ENCODE data around the gene CREG1.

CREG1 gene

GRCh38 chr1:167543199-167543990 lies 10.2 kb downstream of the CREG1 start:
- no peaks in the 10 kb centered on the region for H3K4me1 ChIP-seq (ENCODE audit: control insufficient read depth, low read depth, low read length)
- no peaks in the 10 kb centered on the region for H3K9me3 ChIP-seq (ENCODE audit: control insufficient read depth, low read depth, low read length)
- no peaks in the 10 kb centered on the region for H3K27me3 ChIP-seq (ENCODE audit: control insufficient read depth, insufficient read depth, low read length)
- H3K9ac ChIP-seq (ENCODE audit: low read length) = no peak overlapping the region
- H3K4me3 ChIP-seq (ENCODE audit: low read length) = no peak overlapping the region
- H3K36me3 ChIP-seq (ENCODE audit: control insufficient read depth, low read depth, low read length) = no peaks in the 10 kb centered on the region
- no peak overlapping the region for H3K27ac ChIP-seq (ENCODE audit: low read length)

- Histone ChIP-seq H3K9me3 (ENCODE audit: control insufficient read depth, low read depth, low read length) (no peaks in the 10 kb centered on the region), H3K27me3 (ENCODE audit: control insufficient read depth, insufficient read depth, low read length) (no peaks in the 10 kb centered on the region), H3K36me3 (ENCODE audit: control insufficient read depth, low read depth, low read length) (no peaks in the 10 kb centered on the region), H3K27ac (ENCODE audit: low read length) (no peak overlapping the region), H3K9ac (ENCODE audit: low read length) (no peak overlapping the region), H3K4me3 (ENCODE audit: low read length) (no peak overlapping the region), H3K4me1 (ENCODE audit: control insufficient read depth, low read depth, low read length) (no peaks in the 10 kb centered on the region)
Measured at GRCh38 chr1:167542109-167543032, 11.2 kb downstream of the CREG1 start.

- Histone ChIP-seq H3K4me3 (ENCODE audit: low read length) (no peak overlapping the region), H3K27ac (ENCODE audit: low read length) (no peak overlapping the region)
Measured at GRCh38 chr1:167541610-167542009, 12.0 kb downstream of the CREG1 start.

DNA sequence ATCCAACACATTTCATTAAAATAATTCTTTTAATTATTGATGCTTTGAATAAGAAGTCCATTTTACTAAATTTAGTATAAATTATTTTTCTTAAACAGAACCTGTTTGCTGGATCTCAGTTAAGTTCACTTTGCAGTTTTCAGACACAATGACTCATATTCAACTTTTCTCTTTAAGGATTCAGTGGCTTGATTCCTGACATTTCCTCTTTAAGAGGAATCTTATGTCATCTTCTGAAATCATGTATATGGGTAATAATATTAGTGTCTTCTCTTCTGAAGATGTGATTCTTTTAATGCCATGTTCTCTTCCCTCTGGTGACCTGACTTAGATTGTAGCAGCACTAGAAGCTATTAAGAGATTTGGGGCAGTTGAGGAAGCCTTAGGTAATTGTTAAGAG lies 12.6 kb downstream of the CREG1 start:
- no peaks in the 10 kb centered on the region for H3K27me3 ChIP-seq (ENCODE audit: control insufficient read depth, insufficient read depth, low read length)
- no peak overlapping the region for H3K27ac ChIP-seq (ENCODE audit: low read length)
- H3K4me3 ChIP-seq (ENCODE audit: low read length) = no peak overlapping the region
- no peaks in the 10 kb centered on the region for H3K9me3 ChIP-seq (ENCODE audit: control insufficient read depth, low read depth, low read length)
- H3K4me1 ChIP-seq (ENCODE audit: control insufficient read depth, low read depth, low read length) = no peaks in the 10 kb centered on the region
- H3K9ac ChIP-seq (ENCODE audit: low read length) = no peak overlapping the region
- no peaks in the 10 kb centered on the region for H3K36me3 ChIP-seq (ENCODE audit: control insufficient read depth, low read depth, low read length)

More at GRCh38 chr1:167541610-167542009, 12.0 kb downstream of the CREG1 start:
- Histone ChIP-seq H3K4me1 (ENCODE audit: control insufficient read depth, low read depth, low read length) (no peaks in the 10 kb centered on the region), H3K9ac (ENCODE audit: low read length) (no peak overlapping the region), H3K36me3 (ENCODE audit: control insufficient read depth, low read depth, low read length) (no peaks in the 10 kb centered on the region), H3K27me3 (ENCODE audit: control insufficient read depth, insufficient read depth, low read length) (no peaks in the 10 kb centered on the region), H3K9me3 (ENCODE audit: control insufficient read depth, low read depth, low read length) (no peaks in the 10 kb centered on the region)

DNA sequence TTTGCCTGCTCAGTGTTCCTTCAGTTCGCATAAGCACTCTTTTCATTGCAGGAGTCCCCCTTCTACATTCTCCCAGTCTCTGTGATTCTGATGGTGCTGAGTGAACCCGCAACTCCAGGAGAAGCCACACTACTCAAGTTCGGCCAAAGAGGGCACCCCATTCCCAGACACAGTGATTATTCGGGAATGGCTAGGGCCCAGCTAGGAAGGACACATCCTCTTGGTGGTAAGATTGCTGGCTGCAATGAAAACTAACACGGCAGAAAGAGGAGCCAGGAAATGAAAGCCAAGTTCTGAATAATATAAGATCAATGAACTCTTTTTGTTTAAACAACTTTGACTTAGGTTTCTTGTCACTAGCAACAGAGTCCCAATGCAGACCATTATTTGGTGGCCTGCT lies 14.9 kb downstream of the CREG1 start:
- Histone ChIP-seq H3K4me3 (ENCODE audit: low read length) (no peak overlapping the region), H3K4me1 (ENCODE audit: control insufficient read depth, low read depth, low read length) (no peaks in the 10 kb centered on the region), H3K27me3 (ENCODE audit: control insufficient read depth, insufficient read depth, low read length) (no peaks in the 10 kb centered on the region), H3K36me3 (ENCODE audit: control insufficient read depth, low read depth, low read length) (no peaks in the 10 kb centered on the region), H3K27ac (ENCODE audit: low read length) (no peak overlapping the region), H3K9me3 (ENCODE audit: control insufficient read depth, low read depth, low read length) (no peaks in the 10 kb centered on the region), H3K9ac (ENCODE audit: low read length) (no peak overlapping the region)

DNA sequence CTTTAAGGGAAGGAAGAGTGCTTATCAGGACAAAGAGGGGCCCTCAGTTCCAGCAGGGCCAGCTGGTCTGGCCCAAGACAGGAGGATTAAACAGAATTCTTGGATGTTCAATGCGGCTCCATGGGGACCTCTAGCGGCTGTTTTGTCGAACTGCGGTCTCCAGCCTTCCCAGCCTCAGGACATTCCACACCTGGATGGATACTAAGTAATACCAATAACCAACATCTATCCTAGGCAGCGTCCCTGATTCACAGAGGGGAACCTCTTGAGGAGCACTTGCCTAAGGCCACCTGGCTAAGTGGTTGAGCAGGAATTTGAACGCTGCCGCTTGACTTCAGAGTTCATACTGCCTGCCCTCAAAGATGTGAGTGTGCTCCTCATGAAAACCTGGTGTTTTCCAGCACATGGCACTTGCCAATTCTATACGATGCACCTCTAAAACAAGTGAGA lies 19.7 kb downstream of the CREG1 start:
- Histone ChIP-seq H3K4me3 (ENCODE audit: low read length) (no peak overlapping the region), H3K4me1 (ENCODE audit: control insufficient read depth, low read depth, low read length) (no peaks in the 10 kb centered on the region), H3K9ac (ENCODE audit: low read length) (no peak overlapping the region), H3K27ac (ENCODE audit: low read length) (no peak overlapping the region), H3K36me3 (ENCODE audit: control insufficient read depth, low read depth, low read length) (no peaks in the 10 kb centered on the region), H3K27me3 (ENCODE audit: control insufficient read depth, insufficient read depth, low read length) (no peaks in the 10 kb centered on the region), H3K9me3 (ENCODE audit: control insufficient read depth, low read depth, low read length) (no peaks in the 10 kb centered on the region)

DNA sequence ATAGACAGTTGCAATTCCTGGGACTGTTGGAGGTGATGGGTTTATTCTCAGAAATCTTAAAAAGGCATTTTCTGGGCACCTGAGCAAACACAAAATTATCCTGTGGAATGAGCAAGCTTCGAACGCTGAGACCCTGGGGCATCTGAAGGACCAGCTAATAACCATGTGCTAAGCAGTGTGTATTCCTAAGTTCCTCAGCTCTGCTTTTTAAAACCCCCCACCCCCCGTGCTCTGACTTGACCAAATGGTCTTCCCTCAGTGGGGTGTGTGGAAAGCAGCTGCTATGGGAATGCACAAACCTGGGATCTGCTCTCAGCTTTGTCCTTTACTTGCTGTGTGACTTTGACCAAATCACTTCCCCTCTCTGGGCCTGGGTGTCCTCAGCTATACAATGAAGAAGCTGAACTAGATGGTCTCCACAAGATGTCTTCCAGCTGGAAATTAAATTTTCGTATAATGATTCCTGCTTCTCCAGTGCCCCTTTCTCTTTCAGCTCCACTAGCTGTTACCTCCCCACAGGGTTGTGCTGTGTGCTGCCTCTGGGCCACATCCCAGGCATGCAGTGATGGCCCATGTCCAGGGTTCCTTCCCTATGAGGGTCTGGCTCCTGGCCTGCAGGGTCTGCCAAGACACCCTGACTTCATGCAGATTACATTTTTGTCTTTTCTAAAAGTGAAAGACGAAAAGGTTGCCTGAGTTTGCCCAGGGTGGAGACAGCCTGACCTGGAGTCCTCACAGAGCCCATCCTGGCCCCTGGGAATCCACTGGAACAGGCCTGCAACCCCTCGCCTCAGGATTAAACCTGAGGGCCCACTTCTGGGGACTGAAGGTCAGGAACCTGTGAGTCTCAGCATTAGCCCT lies 20.4 kb downstream of the CREG1 start:
- no peaks in the 10 kb centered on the region for H3K27me3 ChIP-seq (ENCODE audit: control insufficient read depth, insufficient read depth, low read length)
- no peak overlapping the region for H3K4me3 ChIP-seq (ENCODE audit: low read length)
- no peaks in the 10 kb centered on the region for H3K36me3 ChIP-seq (ENCODE audit: control insufficient read depth, low read depth, low read length)
- H3K27ac ChIP-seq (ENCODE audit: low read length) = no peak overlapping the region
- no peak overlapping the region for H3K9ac ChIP-seq (ENCODE audit: low read length)
- no peaks in the 10 kb centered on the region for H3K4me1 ChIP-seq (ENCODE audit: control insufficient read depth, low read depth, low read length)
- no peaks in the 10 kb centered on the region for H3K9me3 ChIP-seq (ENCODE audit: control insufficient read depth, low read depth, low read length)

- H3K4me3 ChIP-seq (ENCODE audit: low read length) = no peak overlapping the region
- H3K27ac ChIP-seq (ENCODE audit: low read length) = no peak overlapping the region
- no peaks in the 10 kb centered on the region for H3K9me3 ChIP-seq (ENCODE audit: control insufficient read depth, low read depth, low read length)
- H3K27me3 ChIP-seq (ENCODE audit: control insufficient read depth, insufficient read depth, low read length) = no peaks in the 10 kb centered on the region
- no peaks in the 10 kb centered on the region for H3K4me1 ChIP-seq (ENCODE audit: control insufficient read depth, low read depth, low read length)
- H3K36me3 ChIP-seq (ENCODE audit: control insufficient read depth, low read depth, low read length) = no peaks in the 10 kb centered on the region
- no peak overlapping the region for H3K9ac ChIP-seq (ENCODE audit: low read length)
Measured at GRCh38 chr1:167532375-167532774, 21.2 kb downstream of the CREG1 start.

DNA sequence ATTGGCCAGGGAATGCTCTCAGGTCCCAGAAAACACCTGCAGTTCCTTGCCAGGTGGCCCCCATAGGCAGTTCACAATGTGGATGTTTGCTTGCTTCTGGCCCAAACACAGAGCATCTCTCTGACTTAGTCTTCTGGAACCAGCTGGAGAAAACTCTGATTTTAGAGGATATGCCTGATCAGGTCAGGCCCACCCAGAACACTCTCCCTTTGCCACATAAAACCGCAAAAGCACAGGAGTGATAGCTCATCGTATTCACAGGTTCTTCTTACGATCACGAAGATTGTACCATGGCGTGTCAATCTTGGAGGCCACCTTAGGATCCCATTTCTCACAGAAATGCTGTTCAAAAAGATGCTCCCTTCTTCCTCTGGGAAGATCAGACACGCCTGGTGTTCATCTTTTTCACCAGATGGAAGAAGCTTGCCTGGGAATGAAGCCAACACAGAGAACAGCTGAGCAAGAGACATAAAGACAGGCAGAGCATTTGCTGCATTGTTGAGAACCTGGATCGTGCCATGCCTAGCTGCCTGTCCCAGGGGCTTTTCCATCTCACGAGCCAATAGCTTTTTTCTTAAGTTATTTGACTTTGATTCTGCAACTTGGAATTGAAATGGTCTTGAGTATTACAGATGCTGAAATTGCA lies 23.6 kb downstream of the CREG1 start:
- Histone ChIP-seq H3K4me1 (ENCODE audit: control insufficient read depth, low read depth, low read length) (no peaks in the 10 kb centered on the region), H3K27ac (ENCODE audit: low read length) (no peak overlapping the region), H3K9ac (ENCODE audit: low read length) (no peak overlapping the region), H3K36me3 (ENCODE audit: control insufficient read depth, low read depth, low read length) (no peaks in the 10 kb centered on the region), H3K9me3 (ENCODE audit: control insufficient read depth, low read depth, low read length) (no peaks in the 10 kb centered on the region), H3K4me3 (ENCODE audit: low read length) (no peak overlapping the region), H3K27me3 (ENCODE audit: control insufficient read depth, insufficient read depth, low read length) (no peaks in the 10 kb centered on the region)

DNA sequence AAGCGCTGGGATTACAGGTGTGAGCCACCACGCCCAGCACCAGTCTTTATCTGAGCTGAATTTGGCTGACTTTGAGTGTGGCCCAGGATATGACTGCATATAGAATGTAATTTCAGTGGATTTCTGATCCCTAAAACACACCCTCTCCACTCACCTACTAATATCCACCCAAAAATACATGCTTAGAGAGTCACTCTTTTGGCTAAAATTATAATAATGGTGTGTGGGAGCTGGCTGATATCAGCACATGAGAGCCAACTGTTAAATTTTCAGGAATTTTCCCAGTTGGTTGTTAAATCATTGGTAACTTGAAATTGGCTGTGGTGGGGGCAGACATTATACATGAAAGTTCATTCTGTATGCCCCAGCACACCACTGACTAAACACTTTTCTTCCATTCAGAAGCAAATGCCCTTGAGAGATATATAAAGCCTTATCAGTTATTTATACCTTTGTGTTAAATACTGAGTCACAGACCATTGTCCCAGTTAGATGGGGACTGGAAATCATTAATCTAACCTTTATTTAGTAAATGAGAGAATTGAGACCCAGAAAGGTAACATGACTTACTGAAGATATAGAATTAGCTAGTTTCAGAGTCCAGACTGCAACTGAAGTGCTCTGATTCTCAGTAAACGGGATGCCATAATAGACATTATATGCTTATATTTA lies 25.4 kb downstream of the CREG1 start:
- H3K27me3 ChIP-seq (ENCODE audit: control insufficient read depth, insufficient read depth, low read length) = no peaks in the 10 kb centered on the region
- H3K27ac ChIP-seq (ENCODE audit: low read length) = no peak overlapping the region
- no peaks in the 10 kb centered on the region for H3K36me3 ChIP-seq (ENCODE audit: control insufficient read depth, low read depth, low read length)
- H3K4me1 ChIP-seq (ENCODE audit: control insufficient read depth, low read depth, low read length) = no peaks in the 10 kb centered on the region
- no peak overlapping the region for H3K4me3 ChIP-seq (ENCODE audit: low read length)
- H3K9me3 ChIP-seq (ENCODE audit: control insufficient read depth, low read depth, low read length) = no peaks in the 10 kb centered on the region
- H3K9ac ChIP-seq (ENCODE audit: low read length) = no peak overlapping the region

All from iPS-18a (cell line).